ENCODE data around the gene PKP3.
"Not testable (repeated sequence)": the region's sequence is repeated elsewhere in the genome, so short reads cannot be mapped to it uniquely, and the experiment has no call there.

Gene PKP3

GRCh38 chr11:409600-410483 is 15.8 kb downstream of the PKP3 start:
- no peak for DNase-seq (ENCODE audit: low read depth)

DNA sequence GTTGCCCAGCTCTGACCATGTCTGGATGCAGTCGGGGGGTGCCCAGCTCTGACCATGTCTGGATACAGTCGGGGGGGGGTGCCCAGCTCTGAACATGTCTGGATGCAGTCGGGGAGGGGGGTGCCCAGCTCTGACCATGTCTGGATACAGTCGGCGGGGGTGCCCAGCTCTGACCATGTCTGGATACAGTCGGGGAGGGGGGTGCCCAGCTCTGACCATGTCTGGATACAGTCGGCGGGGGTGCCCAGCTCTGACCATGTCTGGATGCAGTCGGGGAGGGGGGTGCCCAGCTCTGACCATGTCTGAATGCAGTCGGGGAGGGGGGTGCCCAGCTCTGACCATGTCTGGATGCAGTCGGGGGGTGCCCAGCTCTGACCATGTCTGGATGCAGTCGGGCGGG is 16.7 kb downstream of the PKP3 start:
- DNase-seq (ENCODE audit: low read depth): not testable (repeated sequence)

DNA sequence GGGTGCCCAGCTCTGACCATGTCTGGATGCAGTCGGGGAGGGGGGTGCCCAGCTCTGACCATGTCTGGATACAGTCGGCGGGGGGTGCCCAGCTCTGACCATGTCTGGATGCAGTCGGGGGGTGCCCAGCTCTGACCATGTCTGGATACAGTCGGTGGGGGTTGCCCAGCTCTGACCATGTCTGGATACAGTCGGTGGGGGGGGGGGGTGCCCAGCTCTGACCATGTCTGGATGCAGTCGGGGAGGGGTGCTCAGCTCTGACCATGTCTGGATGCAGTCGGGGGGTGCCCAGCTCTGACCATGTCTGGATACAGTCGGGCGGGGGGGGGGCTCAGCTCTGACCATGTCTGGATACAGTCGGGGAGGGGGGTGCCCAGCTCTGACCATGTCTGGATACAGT is 17.5 kb downstream of the PKP3 start:
- DNase-seq (ENCODE audit: low read depth): not testable (repeated sequence)

DNA sequence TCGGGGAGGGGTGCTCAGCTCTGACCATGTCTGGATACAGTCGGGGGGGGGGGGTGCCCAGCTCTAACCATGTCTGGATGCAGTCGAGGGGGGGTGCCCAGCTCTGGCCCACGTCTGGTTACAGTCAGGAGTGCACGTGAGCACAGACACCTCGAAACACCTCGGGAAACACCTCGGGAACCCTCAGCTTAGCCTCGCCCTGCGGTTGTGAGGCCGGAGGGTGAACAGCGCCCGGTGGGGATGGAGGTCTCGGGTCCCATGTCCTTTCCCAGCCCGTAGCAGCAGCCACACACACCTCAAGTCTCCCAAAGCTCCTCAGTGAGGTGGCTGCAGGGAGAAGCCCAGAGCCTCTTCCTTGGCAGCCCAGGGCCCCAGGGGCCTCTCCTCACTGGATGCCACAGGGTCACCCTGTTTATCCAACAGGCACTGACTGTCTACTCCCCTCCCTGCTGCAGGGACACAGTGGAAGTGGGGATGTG is 18.7 kb downstream of the PKP3 start:
- no peak for DNase-seq (ENCODE audit: low read depth)

DNA sequence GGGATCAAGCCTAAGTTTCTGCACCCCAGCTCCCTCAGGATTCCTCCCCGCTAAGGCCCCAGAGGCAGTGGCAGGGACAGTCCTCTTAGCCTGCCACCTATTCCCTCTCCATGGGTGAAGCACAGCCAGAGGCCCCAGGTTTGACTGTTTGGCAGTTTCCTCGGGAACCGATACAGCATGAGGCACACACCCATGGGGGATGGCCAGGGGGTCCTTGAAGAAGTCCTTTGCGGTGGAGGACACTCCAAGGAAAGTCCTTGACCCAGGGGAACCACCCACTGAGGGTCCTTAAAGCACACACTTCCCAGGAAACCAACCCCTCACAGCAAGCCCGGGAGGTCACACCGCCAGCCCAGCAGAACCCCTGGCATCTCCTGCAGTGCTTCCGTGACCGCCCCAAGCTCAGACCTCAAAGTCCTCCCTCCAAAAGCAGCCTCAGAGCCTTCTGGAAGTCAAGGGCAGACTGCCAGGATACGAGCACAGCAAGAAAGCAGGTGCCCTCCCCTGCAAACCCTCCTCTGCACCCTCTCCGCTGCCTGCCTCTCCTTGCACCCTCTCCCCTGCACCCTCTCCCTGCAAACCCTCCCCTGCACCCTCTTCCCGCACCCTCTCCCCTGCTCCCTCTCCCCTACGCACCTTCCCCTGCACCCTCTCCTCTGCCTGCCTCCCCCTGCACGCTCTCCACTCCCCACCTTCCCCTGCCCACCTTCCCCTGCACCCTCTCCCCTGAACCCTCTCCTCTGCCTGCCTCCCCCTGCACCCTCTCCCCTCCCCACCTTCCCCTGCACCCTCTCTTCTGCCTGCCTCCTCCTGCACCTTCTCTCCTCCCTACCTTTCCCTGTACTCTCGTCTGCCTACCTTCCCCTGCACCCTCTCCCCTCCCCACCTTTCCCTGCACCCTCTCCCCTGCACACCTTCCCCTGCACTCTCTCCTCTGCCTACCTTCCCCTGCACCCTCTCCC is 19.4 kb downstream of the PKP3 start:
- DNase-seq (ENCODE audit: low read depth): no peak

GRCh38 chr11:414318-414857 is 20.4 kb downstream of the PKP3 start:
- no peak for DNase-seq (ENCODE audit: low read depth)

- DNase-seq (ENCODE audit: low read depth): no peak
Observed at GRCh38 chr11:415640-416041, 21.6 kb downstream of the PKP3 start.

DNA sequence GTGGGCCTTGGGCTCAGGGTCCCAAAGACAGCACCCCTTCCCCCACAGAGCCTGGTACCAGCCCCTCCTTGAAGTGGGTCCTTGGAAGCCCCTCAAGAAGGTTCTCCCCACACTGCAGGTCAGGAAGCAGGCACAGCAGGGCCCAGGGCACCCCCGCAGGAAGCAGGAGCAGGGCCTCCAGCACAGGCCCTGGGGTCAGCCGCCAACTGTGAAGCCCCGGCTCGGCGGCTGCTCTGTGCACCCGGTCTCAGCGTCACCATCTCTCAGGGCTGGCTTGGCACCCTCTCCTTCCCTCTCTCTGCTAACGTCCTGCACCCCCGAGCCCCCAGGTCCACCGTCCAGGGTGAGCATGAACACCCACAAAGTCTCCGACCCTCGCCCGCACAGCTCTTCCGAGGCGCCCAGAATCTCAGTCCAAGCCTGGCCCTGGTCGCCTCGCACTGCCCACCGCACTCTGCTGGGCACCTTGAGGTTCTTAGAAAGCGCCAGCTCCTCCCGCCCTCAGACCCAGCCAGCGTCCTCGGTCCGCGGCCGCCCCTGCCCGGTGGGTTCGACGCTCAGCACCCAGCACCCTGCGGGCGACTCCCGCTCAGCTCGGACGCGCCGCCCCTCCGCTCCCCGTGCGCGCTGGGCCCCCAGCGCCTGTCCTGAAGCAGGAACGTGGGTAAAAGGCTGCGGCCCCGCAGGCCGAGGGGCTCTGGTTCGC is 22.2 kb downstream of the PKP3 start:
- DNase-seq (ENCODE audit: low read depth): no peak

DNA sequence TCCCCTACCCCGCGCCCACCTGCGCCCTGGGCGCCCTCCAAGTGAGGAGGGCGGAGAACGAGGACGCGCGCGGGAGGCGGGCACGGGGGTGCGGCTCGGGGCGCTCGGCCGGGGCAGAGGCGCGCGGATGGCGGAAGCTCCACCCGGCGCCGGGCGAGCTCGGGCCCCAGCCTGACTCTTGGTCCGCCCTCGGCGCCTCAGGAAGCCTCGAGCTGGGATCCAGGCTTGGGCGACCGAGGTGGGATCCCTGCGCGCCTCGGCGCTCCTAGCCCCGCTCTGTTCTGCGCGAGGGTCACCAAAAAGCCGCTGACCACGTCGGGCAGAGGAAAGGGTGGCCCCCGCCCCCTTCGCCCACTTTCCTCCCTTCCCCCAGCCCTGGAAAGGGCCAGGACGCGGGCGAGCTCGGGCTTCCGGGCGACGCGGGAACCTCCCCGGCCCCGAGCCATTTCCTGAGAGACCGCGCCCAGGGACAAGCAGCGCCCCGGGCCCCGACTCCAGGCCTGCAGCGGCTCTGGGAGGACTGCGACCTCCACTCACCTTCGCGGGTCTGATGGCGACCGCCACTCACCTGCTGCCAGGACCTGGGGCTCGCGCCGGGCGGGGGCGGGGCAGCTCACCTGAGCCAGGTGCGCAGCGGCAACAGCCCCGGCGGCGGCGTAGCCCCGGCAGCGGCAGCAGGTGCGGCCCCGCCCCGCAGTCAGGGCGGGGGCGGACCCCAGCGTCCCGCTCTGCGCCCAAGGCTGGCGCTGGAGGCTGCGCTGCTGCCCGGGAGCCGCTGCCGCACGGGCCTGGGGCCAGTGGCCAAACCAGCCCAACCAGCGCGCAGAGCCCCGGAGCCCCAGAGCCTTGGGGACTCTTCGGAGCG is 23.0 kb downstream of the PKP3 start:
- no peak for DNase-seq (ENCODE audit: low read depth)

DNA sequence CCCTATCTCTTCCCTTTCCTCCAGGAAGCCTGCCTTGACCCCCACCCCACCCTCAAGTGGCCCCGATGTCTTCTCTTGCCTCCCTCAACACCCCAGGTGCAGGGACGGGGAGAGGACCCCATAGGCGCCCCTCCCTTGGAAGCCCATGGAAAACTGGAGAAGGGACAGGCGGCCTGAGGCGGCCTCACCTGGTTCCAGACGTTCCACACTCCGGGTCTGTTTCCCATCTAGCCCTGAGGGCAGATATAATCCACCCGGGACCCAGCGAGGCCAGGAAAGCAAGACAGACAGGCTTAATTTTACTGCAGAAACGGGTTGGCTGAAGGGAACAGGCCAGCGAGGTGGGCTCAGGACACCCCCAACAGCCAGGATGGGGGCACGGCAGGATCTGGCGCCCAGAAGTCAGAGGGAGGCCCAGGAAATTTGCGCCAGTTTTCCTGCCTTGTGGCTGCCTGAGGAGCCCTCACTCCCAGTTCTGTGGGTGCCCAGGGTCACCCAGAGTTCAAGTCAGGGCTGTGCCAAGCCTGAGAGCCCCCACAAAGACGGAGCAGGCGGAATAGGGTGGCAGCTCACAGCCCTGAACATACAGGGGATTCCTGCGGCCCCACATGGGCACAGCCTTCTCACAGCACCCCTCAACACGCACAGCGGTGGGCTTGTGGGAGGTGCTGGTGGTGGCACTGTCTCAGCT is 23.8 kb downstream of the PKP3 start:
- no peak for DNase-seq (ENCODE audit: low read depth)

DNA sequence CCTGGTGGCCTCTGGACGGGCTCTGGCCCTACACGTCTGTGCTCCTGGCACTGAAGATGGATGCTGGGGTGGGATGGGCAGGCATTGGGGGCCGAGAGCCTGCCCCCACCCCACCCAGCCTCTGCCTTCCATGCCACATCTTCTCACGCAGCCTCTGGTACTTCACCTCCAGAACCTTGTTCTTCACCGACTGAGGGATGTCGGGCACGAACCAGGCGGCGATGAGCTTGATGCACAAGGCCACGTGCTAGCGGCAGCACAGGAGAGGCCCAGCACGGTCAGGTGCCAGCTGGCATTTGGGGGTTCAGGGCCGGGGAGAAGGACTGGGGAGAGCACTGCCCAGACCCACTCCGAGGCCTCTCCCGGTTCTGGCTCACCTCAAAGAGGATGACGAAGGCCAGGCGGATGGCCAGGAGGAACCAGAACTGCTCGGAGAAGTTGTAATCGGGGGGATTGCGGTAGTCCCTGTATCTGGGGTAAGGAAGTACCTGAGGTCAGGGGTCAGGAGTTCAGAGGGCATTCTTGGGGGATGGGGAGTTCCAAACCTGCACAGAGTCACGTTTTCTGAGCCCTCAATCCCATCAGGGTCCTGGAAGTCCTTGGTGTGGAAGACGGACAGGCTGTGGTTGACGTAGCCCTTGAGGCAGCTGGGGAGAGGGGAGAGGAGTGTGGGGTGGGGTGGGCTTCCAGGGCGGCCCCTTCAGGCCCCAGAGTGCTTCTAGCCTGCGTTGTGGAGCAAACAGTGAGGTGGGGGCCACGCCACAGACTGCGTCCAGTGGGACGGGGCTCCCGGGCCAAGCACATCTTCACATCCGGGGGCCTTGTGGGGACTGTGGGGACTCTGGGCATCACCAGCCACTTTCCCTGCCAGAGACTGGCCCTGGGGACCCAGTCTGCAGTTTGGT is 24.6 kb downstream of the PKP3 start:
- DNase-seq (ENCODE audit: low read depth): no peak

DNA sequence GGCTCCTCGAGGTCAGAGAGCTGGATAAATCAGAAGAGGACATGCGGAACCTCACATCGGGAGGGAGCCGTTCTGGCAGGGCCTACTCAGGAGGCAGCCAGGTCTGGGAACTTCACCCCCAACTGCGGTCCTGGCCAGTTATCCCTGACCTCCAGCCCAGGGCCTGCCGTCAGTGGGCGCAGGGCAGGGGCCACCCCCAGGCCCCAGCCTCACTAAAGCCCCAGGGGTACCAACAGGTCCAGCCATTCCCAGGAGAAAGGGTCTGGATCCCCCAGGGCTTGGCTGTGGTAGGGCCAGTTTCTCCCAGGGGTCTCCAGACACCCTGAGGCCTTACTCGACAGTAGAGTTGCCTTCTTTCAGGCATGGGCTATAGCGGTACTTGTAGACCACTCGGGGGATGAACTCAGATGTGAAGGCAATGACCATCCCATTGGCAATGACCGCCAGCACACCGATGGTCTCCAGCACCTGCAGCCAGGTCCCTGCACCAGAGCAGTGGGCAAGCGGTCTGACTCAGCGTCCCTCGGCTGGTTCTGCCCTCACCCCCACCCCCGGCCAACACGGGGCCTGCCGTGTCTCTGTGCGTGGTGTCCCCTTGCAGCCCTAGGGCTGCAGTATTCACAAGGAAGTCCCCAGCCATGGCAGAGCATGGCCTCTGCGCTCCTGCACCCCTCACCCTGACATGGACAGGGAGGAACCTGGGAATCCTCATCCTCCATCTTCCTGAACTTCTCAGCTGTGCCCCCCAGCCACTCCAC is 25.4 kb downstream of the PKP3 start:
- DNase-seq (ENCODE audit: low read depth): no peak

GRCh38 chr11:420054-420910 is 26.3 kb downstream of the PKP3 start:
- DNase-seq (ENCODE audit: low read depth): no peak

GRCh38 chr11:420911-421321 is 26.9 kb downstream of the PKP3 start:
- DNase-seq (ENCODE audit: low read depth): no peak

GRCh38 chr11:422249-422656 is 28.2 kb downstream of the PKP3 start:
- no peak for DNase-seq (ENCODE audit: low read depth)

GRCh38 chr11:424232-424631 is 30.2 kb downstream of the PKP3 start:
- DNase-seq (ENCODE audit: low read depth): no peak

DNA sequence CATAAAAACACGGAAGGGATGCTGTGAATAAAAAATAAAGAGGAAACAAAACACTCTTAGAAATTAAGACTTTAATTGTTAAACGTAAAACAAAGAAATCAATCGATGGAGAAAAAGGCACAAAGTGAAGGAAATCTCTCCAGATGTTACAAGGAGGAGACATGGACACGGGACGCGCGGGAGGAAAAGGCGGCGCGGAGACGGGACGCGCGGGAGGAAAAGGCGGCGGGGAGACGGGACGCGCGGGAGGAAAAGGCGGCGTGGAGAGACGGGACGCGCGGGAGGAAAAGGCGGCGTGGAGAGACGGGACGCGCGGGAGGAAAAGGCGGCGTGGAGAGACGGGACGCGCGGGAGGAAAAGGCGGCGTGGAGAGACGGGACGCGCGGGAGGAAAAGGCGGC is 30.8 kb downstream of the PKP3 start:
- DNase-seq (ENCODE audit: low read depth): not testable (repeated sequence)

Measured in stimulated activated CD8-positive, alpha-beta memory T cell treated with anti-CD3 and anti-CD28 coated beads, Interleukin-15, amount 100 ng/mL, for 1 hour (primary cell).